ENCODE data around the gene BATF.

GRCh38 chr14:75577729-75578101, 55.4 kb downstream of the BATF start:
- peak; percentile 71 to 78 (median 78) for TF ChIP-seq CTCF (IDR thresholded peaks at IDR 0.05 in 2 of 3, conservative IDR thresholded peaks at IDR 0.05 in 1 of 3; ENCODE audit: borderline replicate concordance in 1 of 3, insufficient read depth in 1 of 3, low read depth in 2 of 3, low read length in 2 of 3)
- peak; percentile 77 for TF ChIP-seq TCF7L2 (IDR thresholded peaks at IDR 0.05; ENCODE audit: borderline replicate concordance, extremely low read depth, insufficient read depth, insufficient read length)
- TF ChIP-seq REST (IDR thresholded peaks at IDR 0.05; ENCODE audit: low read depth), result no peak
- TF ChIP-seq EZH2 (IDR thresholded peaks at IDR 0.05), result no peak
- no peak for TF ChIP-seq SP1 (IDR thresholded peaks at IDR 0.05; ENCODE audit: low read depth)
- TF ChIP-seq EZH2phosphoT487 (IDR thresholded peaks at IDR 0.05; ENCODE audit: borderline replicate concordance), result no peak
- no peak for TF ChIP-seq POLR2AphosphoS5 (IDR thresholded peaks at IDR 0.05; ENCODE audit: low read depth, low read length)
- TF ChIP-seq FOSL1 (IDR thresholded peaks at IDR 0.05; ENCODE audit: low read depth), result no peak
- TF ChIP-seq POLR2A (IDR thresholded peaks at IDR 0.05; ENCODE audit: borderline replicate concordance, extremely low read depth, insufficient read depth, insufficient read length), result no peak
- no peak for TF ChIP-seq CEBPB (IDR thresholded peaks at IDR 0.05; ENCODE audit: low read depth)
- no peak for TF ChIP-seq MAX (IDR thresholded peaks at IDR 0.05)
- no peak for TF ChIP-seq ATF3 (IDR thresholded peaks at IDR 0.05)
- no peak for TF ChIP-seq JUND (IDR thresholded peaks at IDR 0.05)
- TF ChIP-seq SRF (IDR thresholded peaks at IDR 0.05; ENCODE audit: low read depth), result no peak
